H1 (cell line): ENCODE data around the gene MGAT4D. TPM values are rescaled to one million over a fixed set of nuclear protein-coding genes. Genes with fewer than 3 reads are reported as not detected.

Experiments used
- ATF2 ChIP-seq: IDR thresholded peaks from 2 replicates; pipeline ENCODE4 v1.6.1; 2012; ENCODE audit warnings: low read length, inconsistent platforms
- EZH2 ChIP-seq: fragments of 200-600 bp; sonication (generic); IDR thresholded peaks from 2 replicates; pipeline ENCODE4 v1.7.1; 2012; ENCODE audit warnings: low read depth, mild to moderate bottlenecking, moderate library complexity, low read length, inconsistent platforms; ENCODE audit not compliant: severe bottlenecking
- FOSL1 ChIP-seq: IDR thresholded peaks from 2 replicates; pipeline ENCODE4 v1.6.1; 2011; ENCODE audit warnings: mild to moderate bottlenecking, low read depth, low read length, moderate library complexity; ENCODE audit not compliant: insufficient read depth
- JUN ChIP-seq: IDR thresholded peaks from 2 replicates; pipeline ENCODE4 v1.6.1; 2011; ENCODE audit warnings: low read depth, mild to moderate bottlenecking, improper control_type of control experiment, low read length
- KDM1A ChIP-seq: fragments of 200-600, 300-600 bp; sonication (generic); IDR thresholded peaks from 2 replicates; pipeline ENCODE4 v1.7.1; 2016; ENCODE audit warnings: mild to moderate bottlenecking, low read length, borderline replicate concordance
- NANOG ChIP-seq: IDR thresholded peaks from 2 replicates; pipeline ENCODE4 v1.6.1; 2011; ENCODE audit warnings: low read length, low read depth, mild to moderate bottlenecking, inconsistent platforms; ENCODE audit not compliant: insufficient read depth, poor library complexity, severe bottlenecking
- RAD21 ChIP-seq, 2 experiments: IDR thresholded peaks in 1 of 2; conservative IDR thresholded peaks in 1 of 2; 2 replicates each; pipeline ENCODE4 v1.6.1; 2011; ENCODE audit warnings: low read depth in 2 of 2, low read length in 2 of 2, improper control_type of control experiment in 1 of 2, inconsistent platforms in 1 of 2, mild to moderate bottlenecking in 1 of 2, moderate library complexity in 1 of 2
- TAF7 ChIP-seq: optimal IDR thresholded peaks from 2 replicates; pipeline ENCODE3; 2011; ENCODE audit warnings: low read depth, mild to moderate bottlenecking, inconsistent platforms, low read length, moderate library complexity, borderline replicate concordance
- polyA plus RNA-seq, 7 experiments: library from polyadenylated mRNA; depleted of rRNA in 3 of 7; stranded (reverse) in 5 of 7; unstranded in 2 of 7; fragments of >200 nt in 5 of 7; fragments of 200-250 nt in 2 of 7; gene quantifications; 1 replicate in 5 of 7; 2 replicates in 1 of 7; 4 replicates in 1 of 7; pipeline versions ENCODE4 v1.2.1 to v1.2.3, GENCODE V29; 2011 to 2013; ENCODE audit warnings: missing spikeins in 2 of 7, mixed read lengths in 2 of 7
- total RNA-seq: library from RNA; stranded (reverse); fragmentation: NEBNext Ultra II Directional; extraction: Animal tissue kit (Norgen Biotek cat#: 25700); gene quantifications from 2 replicates; pipeline ENCODE4 v1.2.1, GENCODE V29; 2021
- TF ChIP-seq, protein P1 (sequence below): fragments of 300-600 bp; sonication (generic); IDR thresholded peaks from 2 replicates; pipeline ENCODE4 v1.7.1; 2012; ENCODE audit warnings: low read length, moderate library complexity, mild to moderate bottlenecking, inconsistent platforms; ENCODE audit not compliant: insufficient replicate concordance

MGAT4D gene
- total and polyA plus RNA-seq, 2 of the 8 experiments (the other 6 are each of a cell fraction or from before 2014, with no cell fraction given), result not detected

GRCh38 chr4:140450352-140450751, 47.7 kb downstream of the MGAT4D start (continued):
- TF ChIP-seq FOSL1, result no peak
- no peak for TF ChIP-seq KDM1A
- TF ChIP-seq, protein P1, sequence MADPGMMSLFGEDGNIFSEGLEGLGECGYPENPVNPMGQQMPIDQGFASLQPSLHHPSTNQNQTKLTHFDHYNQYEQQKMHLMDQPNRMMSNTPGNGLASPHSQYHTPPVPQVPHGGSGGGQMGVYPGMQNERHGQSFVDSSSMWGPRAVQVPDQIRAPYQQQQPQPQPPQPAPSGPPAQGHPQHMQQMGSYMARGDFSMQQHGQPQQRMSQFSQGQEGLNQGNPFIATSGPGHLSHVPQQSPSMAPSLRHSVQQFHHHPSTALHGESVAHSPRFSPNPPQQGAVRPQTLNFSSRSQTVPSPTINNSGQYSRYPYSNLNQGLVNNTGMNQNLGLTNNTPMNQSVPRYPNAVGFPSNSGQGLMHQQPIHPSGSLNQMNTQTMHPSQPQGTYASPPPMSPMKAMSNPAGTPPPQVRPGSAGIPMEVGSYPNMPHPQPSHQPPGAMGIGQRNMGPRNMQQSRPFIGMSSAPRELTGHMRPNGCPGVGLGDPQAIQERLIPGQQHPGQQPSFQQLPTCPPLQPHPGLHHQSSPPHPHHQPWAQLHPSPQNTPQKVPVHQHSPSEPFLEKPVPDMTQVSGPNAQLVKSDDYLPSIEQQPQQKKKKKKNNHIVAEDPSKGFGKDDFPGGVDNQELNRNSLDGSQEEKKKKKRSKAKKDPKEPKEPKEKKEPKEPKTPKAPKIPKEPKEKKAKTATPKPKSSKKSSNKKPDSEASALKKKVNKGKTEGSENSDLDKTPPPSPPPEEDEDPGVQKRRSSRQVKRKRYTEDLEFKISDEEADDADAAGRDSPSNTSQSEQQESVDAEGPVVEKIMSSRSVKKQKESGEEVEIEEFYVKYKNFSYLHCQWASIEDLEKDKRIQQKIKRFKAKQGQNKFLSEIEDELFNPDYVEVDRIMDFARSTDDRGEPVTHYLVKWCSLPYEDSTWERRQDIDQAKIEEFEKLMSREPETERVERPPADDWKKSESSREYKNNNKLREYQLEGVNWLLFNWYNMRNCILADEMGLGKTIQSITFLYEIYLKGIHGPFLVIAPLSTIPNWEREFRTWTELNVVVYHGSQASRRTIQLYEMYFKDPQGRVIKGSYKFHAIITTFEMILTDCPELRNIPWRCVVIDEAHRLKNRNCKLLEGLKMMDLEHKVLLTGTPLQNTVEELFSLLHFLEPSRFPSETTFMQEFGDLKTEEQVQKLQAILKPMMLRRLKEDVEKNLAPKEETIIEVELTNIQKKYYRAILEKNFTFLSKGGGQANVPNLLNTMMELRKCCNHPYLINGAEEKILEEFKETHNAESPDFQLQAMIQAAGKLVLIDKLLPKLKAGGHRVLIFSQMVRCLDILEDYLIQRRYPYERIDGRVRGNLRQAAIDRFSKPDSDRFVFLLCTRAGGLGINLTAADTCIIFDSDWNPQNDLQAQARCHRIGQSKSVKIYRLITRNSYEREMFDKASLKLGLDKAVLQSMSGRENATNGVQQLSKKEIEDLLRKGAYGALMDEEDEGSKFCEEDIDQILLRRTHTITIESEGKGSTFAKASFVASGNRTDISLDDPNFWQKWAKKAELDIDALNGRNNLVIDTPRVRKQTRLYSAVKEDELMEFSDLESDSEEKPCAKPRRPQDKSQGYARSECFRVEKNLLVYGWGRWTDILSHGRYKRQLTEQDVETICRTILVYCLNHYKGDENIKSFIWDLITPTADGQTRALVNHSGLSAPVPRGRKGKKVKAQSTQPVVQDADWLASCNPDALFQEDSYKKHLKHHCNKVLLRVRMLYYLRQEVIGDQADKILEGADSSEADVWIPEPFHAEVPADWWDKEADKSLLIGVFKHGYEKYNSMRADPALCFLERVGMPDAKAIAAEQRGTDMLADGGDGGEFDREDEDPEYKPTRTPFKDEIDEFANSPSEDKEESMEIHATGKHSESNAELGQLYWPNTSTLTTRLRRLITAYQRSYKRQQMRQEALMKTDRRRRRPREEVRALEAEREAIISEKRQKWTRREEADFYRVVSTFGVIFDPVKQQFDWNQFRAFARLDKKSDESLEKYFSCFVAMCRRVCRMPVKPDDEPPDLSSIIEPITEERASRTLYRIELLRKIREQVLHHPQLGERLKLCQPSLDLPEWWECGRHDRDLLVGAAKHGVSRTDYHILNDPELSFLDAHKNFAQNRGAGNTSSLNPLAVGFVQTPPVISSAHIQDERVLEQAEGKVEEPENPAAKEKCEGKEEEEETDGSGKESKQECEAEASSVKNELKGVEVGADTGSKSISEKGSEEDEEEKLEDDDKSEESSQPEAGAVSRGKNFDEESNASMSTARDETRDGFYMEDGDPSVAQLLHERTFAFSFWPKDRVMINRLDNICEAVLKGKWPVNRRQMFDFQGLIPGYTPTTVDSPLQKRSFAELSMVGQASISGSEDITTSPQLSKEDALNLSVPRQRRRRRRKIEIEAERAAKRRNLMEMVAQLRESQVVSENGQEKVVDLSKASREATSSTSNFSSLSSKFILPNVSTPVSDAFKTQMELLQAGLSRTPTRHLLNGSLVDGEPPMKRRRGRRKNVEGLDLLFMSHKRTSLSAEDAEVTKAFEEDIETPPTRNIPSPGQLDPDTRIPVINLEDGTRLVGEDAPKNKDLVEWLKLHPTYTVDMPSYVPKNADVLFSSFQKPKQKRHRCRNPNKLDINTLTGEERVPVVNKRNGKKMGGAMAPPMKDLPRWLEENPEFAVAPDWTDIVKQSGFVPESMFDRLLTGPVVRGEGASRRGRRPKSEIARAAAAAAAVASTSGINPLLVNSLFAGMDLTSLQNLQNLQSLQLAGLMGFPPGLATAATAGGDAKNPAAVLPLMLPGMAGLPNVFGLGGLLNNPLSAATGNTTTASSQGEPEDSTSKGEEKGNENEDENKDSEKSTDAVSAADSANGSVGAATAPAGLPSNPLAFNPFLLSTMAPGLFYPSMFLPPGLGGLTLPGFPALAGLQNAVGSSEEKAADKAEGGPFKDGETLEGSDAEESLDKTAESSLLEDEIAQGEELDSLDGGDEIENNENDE, result no peak
- TF ChIP-seq RAD21 (IDR thresholded peaks at IDR 0.05 in 1 of 2, conservative IDR thresholded peaks at IDR 0.05 in 1 of 2; ENCODE audit: low read depth in 2 of 2, low read length in 2 of 2), result no peak
- no peak for TF ChIP-seq TAF7
- no peak for TF ChIP-seq JUN
- no peak for TF ChIP-seq EZH2
- TF ChIP-seq ATF2, result no peak
- no peak for TF ChIP-seq NANOG
